Activated T-helper 9 cell treated with anti-CD3 and anti-CD28 coated beads, Interleukin-2, amount 50 U/mL, for 16 hours (primary cell): ENCODE results near the gene ZDHHC22.

Source experiments
- DNase-seq: peaks from one replicate; pipeline ENCODE4 v3.0.0-alpha.2; 2020; ENCODE audit warnings: low read depth

The ZDHHC22 gene

GRCh38 chr14:77103951-77104350 is 37.6 kb downstream of the ZDHHC22 start:
- DNase-seq = no peak

- DNase-seq = no peak
Observed at GRCh38 chr14:77103475-77103874, 38.1 kb downstream of the ZDHHC22 start.

- DNase-seq = no peak
Observed at GRCh38 chr14:77102154-77102553, 39.4 kb downstream of the ZDHHC22 start.

GRCh38 chr14:77100961-77101360 is 40.6 kb downstream of the ZDHHC22 start:
- DNase-seq = no peak

GRCh38 chr14:77099425-77100167 is 42.0 kb downstream of the ZDHHC22 start:
- DNase-seq = no peak

GRCh38 chr14:77098529-77099353 is 42.9 kb downstream of the ZDHHC22 start:
- DNase-seq = peak; percentile 5

- peak; percentile 99 for DNase-seq
Observed at GRCh38 chr14:77097700-77098528, 43.7 kb downstream of the ZDHHC22 start, which contains the start of gene CIPC. Gene CIPC (plus strand): TSS chr14:77098258. CDS start chr14:77105709, 7,451 bp downstream.

GRCh38 chr14:77097006-77097699 is 44.4 kb downstream of the ZDHHC22 start:
- DNase-seq = no peak

- DNase-seq = peak; percentile 61
Observed at GRCh38 chr14:77094672-77095284, 46.8 kb downstream of the ZDHHC22 start.

- DNase-seq = no peak
Observed at GRCh38 chr14:77092676-77093075, 48.9 kb downstream of the ZDHHC22 start.

- DNase-seq = no peak
Observed at GRCh38 chr14:77091518-77091917, 50.1 kb downstream of the ZDHHC22 start.

- no peak for DNase-seq
Observed at GRCh38 chr14:77088645-77089044, 52.9 kb downstream of the ZDHHC22 start.

- DNase-seq = no peak
Observed at GRCh38 chr14:77088219-77088618, 53.4 kb downstream of the ZDHHC22 start.

GRCh38 chr14:77087631-77088030 is 54.0 kb downstream of the ZDHHC22 start:
- DNase-seq = no peak

GRCh38 chr14:77086951-77087350 is 54.6 kb downstream of the ZDHHC22 start:
- no peak for DNase-seq

- DNase-seq = no peak
Observed at GRCh38 chr14:77086017-77086727, 55.4 kb downstream of the ZDHHC22 start.

GRCh38 chr14:77085538-77085937 is 56.1 kb downstream of the ZDHHC22 start:
- no peak for DNase-seq

- no peak for DNase-seq
Observed at GRCh38 chr14:77084985-77085384, 56.6 kb downstream of the ZDHHC22 start.

GRCh38 chr14:77083082-77083481 is 58.5 kb downstream of the ZDHHC22 start:
- no peak for DNase-seq

- DNase-seq = no peak
Observed at GRCh38 chr14:77082356-77082755, 59.2 kb downstream of the ZDHHC22 start.
